ENCODE measurements around the gene NDP.
"Not testable (repeated sequence)": the region's sequence is repeated elsewhere in the genome, so short reads cannot be mapped to it uniquely, and the experiment has no call there.

Gene NDP

GRCh38 chrX:43971966-43972961, 926 bp downstream of the NDP start:
- FAIRE-seq: no peak
- DNase-seq (ENCODE audit: extremely low spot score, insufficient read length, low read depth): no peak

GRCh38 chrX:43970528-43970927, 2.7 kb downstream of the NDP start:
- FAIRE-seq: no peak
- no peak for DNase-seq (ENCODE audit: extremely low spot score, insufficient read length, low read depth)

- FAIRE-seq: no peak
- DNase-seq (ENCODE audit: extremely low spot score, insufficient read length, low read depth): no peak
Observed at GRCh38 chrX:43969504-43970501, 3.4 kb downstream of the NDP start.

- no peak for FAIRE-seq
- DNase-seq (ENCODE audit: extremely low spot score, insufficient read length, low read depth): no peak
Observed at GRCh38 chrX:43968359-43968781, 4.8 kb downstream of the NDP start.

GRCh38 chrX:43964936-43965335, 8.3 kb downstream of the NDP start:
- DNase-seq (ENCODE audit: extremely low spot score, insufficient read length, low read depth) (no peak), FAIRE-seq (no peak)

- no peak for DNase-seq (ENCODE audit: extremely low spot score, insufficient read length, low read depth)
- FAIRE-seq: no peak
Observed at GRCh38 chrX:43963726-43964125, 9.5 kb downstream of the NDP start.

- no peak for DNase-seq (ENCODE audit: extremely low spot score, insufficient read length, low read depth)
- FAIRE-seq: no peak
Observed at GRCh38 chrX:43962636-43963035, 10.6 kb downstream of the NDP start.

GRCh38 chrX:43961699-43962098, 11.5 kb downstream of the NDP start:
- FAIRE-seq (no peak), DNase-seq (ENCODE audit: extremely low spot score, insufficient read length, low read depth) (no peak)

GRCh38 chrX:43958529-43958928, 14.7 kb downstream of the NDP start:
- peak; percentile 91 for FAIRE-seq
- DNase-seq (ENCODE audit: extremely low spot score, insufficient read length, low read depth): no peak

GRCh38 chrX:43956034-43956433, 17.2 kb downstream of the NDP start:
- FAIRE-seq (no peak), DNase-seq (ENCODE audit: extremely low spot score, insufficient read length, low read depth) (no peak)

GRCh38 chrX:43953218-43953617, 20.0 kb downstream of the NDP start:
- FAIRE-seq (no peak), DNase-seq (ENCODE audit: extremely low spot score, insufficient read length, low read depth) (no peak)

- DNase-seq (ENCODE audit: extremely low spot score, insufficient read length, low read depth): no peak
- no peak for FAIRE-seq
Observed at GRCh38 chrX:43949669-43950068, 23.5 kb downstream of the NDP start.

- FAIRE-seq: no peak
Observed at GRCh38 chrX:43940816-43941474, 32.2 kb downstream of the NDP start.

GRCh38 chrX:43939187-43939926, 33.8 kb downstream of the NDP start:
- DNase-seq (ENCODE audit: extremely low spot score, insufficient read length, low read depth) (no peak), FAIRE-seq (no peak)

More at GRCh38 chrX:43940816-43941474, 32.2 kb downstream of the NDP start:
- no peak for DNase-seq (ENCODE audit: extremely low spot score, insufficient read length, low read depth)

GRCh38 chrX:43922032-43922431, 51.2 kb downstream of the NDP start:
- DNase-seq (ENCODE audit: extremely low spot score, insufficient read length, low read depth); FAIRE-seq: not testable (repeated sequence)

- not testable (repeated sequence) for FAIRE-seq; DNase-seq (ENCODE audit: extremely low spot score, insufficient read length, low read depth)
Observed at GRCh38 chrX:43910772-43911171, 62.4 kb downstream of the NDP start.

- DNase-seq (ENCODE audit: extremely low spot score, insufficient read length, low read depth): no peak
- FAIRE-seq: no peak
Observed at GRCh38 chrX:43910012-43910411, 63.2 kb downstream of the NDP start.

GRCh38 chrX:43909141-43909540, 64.0 kb downstream of the NDP start:
- no peak for DNase-seq (ENCODE audit: extremely low spot score, insufficient read length, low read depth)
- no peak for FAIRE-seq

All from GM18507 (cell line).